K562 (cell line): ENCODE measurements around the gene ATRIP. TPM values are rescaled to one million over a fixed set of nuclear protein-coding genes. Genes with fewer than 3 reads are reported as not detected.

ENCODE experiments used
- ARID3A ChIP-seq: IDR thresholded peaks from 2 replicates; pipeline ENCODE4 v1.6.1; 2012; ENCODE audit warnings: low read depth, low read length, improper control_type of control experiment, borderline replicate concordance
- CBX3 ChIP-seq, 2 experiments: IDR thresholded peaks; 1 replicate in 1 of 2; 2 replicates in 1 of 2; pipeline ENCODE4 v1.6.1; 2012; ENCODE audit warnings: inconsistent platforms in 2 of 2, low read length in 2 of 2, borderline replicate concordance in 1 of 2, control low read depth in 1 of 2
- DIDO1 ChIP-seq: fragments of 450-650 bp; IDR thresholded peaks from 2 replicates; pipeline ENCODE4 v1.6.1; 2016; ENCODE audit warnings: low read depth, missing biosample characterization, missing genetic modification characterization
- ELK3 ChIP-seq: fragments of 450-650 bp; formaldehyde crosslinking; IDR thresholded peaks from 2 replicates; pipeline ENCODE4 v1.4.0; 2020; ENCODE audit warnings: mild to moderate bottlenecking
- ERF ChIP-seq: fragments of 450-650 bp; formaldehyde crosslinking; IDR thresholded peaks from 2 replicates; pipeline ENCODE4 v1.4.0; 2020; ENCODE audit warnings: mild to moderate bottlenecking, mixed read lengths
- MAFF ChIP-seq: IDR thresholded peaks from 2 replicates; pipeline ENCODE4 v1.6.1; 2012; ENCODE audit warnings: low read length, improper control_type of control experiment
- NFIC ChIP-seq: fragments of 450-650 bp; IDR thresholded peaks from 2 replicates; pipeline ENCODE4 v1.6.1; 2017; ENCODE audit warnings: mild to moderate bottlenecking, inconsistent platforms
- NFXL1 ChIP-seq: fragments of 450-650 bp; formaldehyde crosslinking; IDR thresholded peaks from 2 replicates; pipeline ENCODE4 v1.4.0; 2021; ENCODE audit warnings: mild to moderate bottlenecking
- NR4A1 ChIP-seq, 2 experiments: fragments of 250-450 bp in 1 of 2; fragments of 450-650 bp in 1 of 2; sonication (Bioruptor Pico) in 1 of 2; IDR thresholded peaks; 2 replicates each; pipeline versions ENCODE4 v1.4.0 to v1.6.1; 2016 to 2020; ENCODE audit warnings: mild to moderate bottlenecking in 2 of 2, missing compliant biosample characterization in 1 of 2, missing genetic modification characterization in 1 of 2, moderate library complexity in 1 of 2
- PCBP2 ChIP-seq: fragments of 200-400 bp; formaldehyde crosslinking; IDR thresholded peaks from 2 replicates; pipeline ENCODE4 v1.6.1; 2018; ENCODE audit warnings: low read length, low read depth, mild to moderate bottlenecking, moderate library complexity; ENCODE audit not compliant: poor library complexity, severe bottlenecking
- PKNOX1 ChIP-seq: fragments of 450-650 bp; IDR thresholded peaks from 2 replicates; pipeline ENCODE4 v1.6.1; 2016
- POLR2B ChIP-seq: fragments of 450-650 bp; IDR thresholded peaks from 2 replicates; pipeline ENCODE4 v1.6.1; 2018; ENCODE audit warnings: low read depth; ENCODE audit not compliant: partially characterized antibody
- SMARCE1 ChIP-seq: fragments of 450-650 bp; IDR thresholded peaks from 2 replicates; pipeline ENCODE4 v1.7.1; 2016; ENCODE audit warnings: mild to moderate bottlenecking
- SNIP1 ChIP-seq: fragments of 450-650 bp; IDR thresholded peaks from 2 replicates; pipeline ENCODE4 v1.7.1; 2017; ENCODE audit warnings: low read depth, mild to moderate bottlenecking
- TCF7L2 ChIP-seq: fragments of 150-350 bp; IDR thresholded peaks from 2 replicates; pipeline ENCODE4 v1.6.1; 2016; ENCODE audit warnings: low read depth, mild to moderate bottlenecking, low read length, moderate library complexity
- ZBTB33 ChIP-seq: sonication (generic); formaldehyde crosslinking; IDR thresholded peaks from 2 replicates; pipeline ENCODE4 v1.8.1; 2023; ENCODE audit warnings: mild to moderate bottlenecking, missing genetic modification reagents
- ZFP36 ChIP-seq: fragments of 150-350 bp; IDR thresholded peaks from 2 replicates; pipeline ENCODE4 v1.6.1; 2018; ENCODE audit warnings: low read length, low read depth; ENCODE audit not compliant: partially characterized antibody
- ZNF143 ChIP-seq: sonication (generic); formaldehyde crosslinking; IDR thresholded peaks from 2 replicates; pipeline ENCODE4 v1.9.0; 2022; ENCODE audit warnings: mild to moderate bottlenecking, missing genetic modification reagents
- ZNF766 ChIP-seq: fragments of 200-800 bp; sonication (Bioruptor generic); conservative IDR thresholded peaks from 2 replicates; pipeline ENCODE4 v1.6.1; 2016; ENCODE audit warnings: missing genetic modification characterization, missing compliant biosample characterization
- polyA plus RNA-seq, 8 experiments: library from polyadenylated mRNA; depleted of rRNA in 4 of 8; stranded (reverse) in 5 of 8; unstranded in 3 of 8; fragments of >200 nt; fragmentation: Nextera tagmentation in 2 of 8; fragmentation: Illumina TruSeq in 1 of 8; extraction: Ambion mirVana in 2 of 8; extraction: Trizol in 1 of 8; gene quantifications; 2 replicates each; pipeline versions ENCODE4 v1.2.1 to v1.2.3, GENCODE V29; 2011 to 2014; ENCODE audit warnings: inconsistent platforms in 1 of 8, missing spikeins in 1 of 8
- total RNA-seq, 7 experiments: library from RNA; depleted of rRNA in 6 of 7; stranded (reverse); fragments of >200 nt in 6 of 7; fragmentation: Illumina TruSeq in 2 of 7; extraction: Trizol in 2 of 7; gene quantifications; 2 replicates each; pipeline versions ENCODE4 v1.2.1 to v1.2.3, GENCODE V29; 2011 to 2021; ENCODE audit warnings: low replicate concordance in 1 of 7

Gene ATRIP
- total and polyA plus RNA-seq, 9 of the 15 experiments (the other 6 are each of a cell fraction or from before 2014, with no cell fraction given): 1.7 to 15.7 (median 10.5) TPM

GRCh38 chr3:48439820-48440589 is 6.5 kb upstream of the ATRIP start, which contains the start of the genes CCDC51 and TMA7 (continued):
- TF ChIP-seq ZNF143 (CRISPR knock-in tag): no peak
- TF ChIP-seq PCBP2: no peak
- TF ChIP-seq POLR2B: peak; percentile 87
- no peak for TF ChIP-seq NR4A1 (CRISPR knock-in tag; IDR thresholded peaks at IDR 0.05)
- no peak for TF ChIP-seq NR4A1 (tag; IDR thresholded peaks at IDR 0.05)
- TF ChIP-seq CBX3 (IDR thresholded peaks at IDR 0.05; ENCODE audit: borderline replicate concordance in 1 of 2, low read length in 2 of 2): peak in 1 of 2 experiments; percentile 56; a peak in 1 of 3 replicates
- no peak for TF ChIP-seq ERF
- no peak for TF ChIP-seq ZFP36
- TF ChIP-seq NFIC: 0 out of 2 replicates have a peak, but pooled peaks have one; percentile 33
- no peak for TF ChIP-seq SMARCE1
- TF ChIP-seq PKNOX1: peak; percentile 94
- TF ChIP-seq SNIP1: no peak
- TF ChIP-seq ZBTB33 (CRISPR knock-in tag): no peak
- TF ChIP-seq DIDO1: no peak
- TF ChIP-seq TCF7L2: no peak
- TF ChIP-seq ARID3A: no peak
- no peak for TF ChIP-seq NFXL1 (CRISPR knock-in tag)
- no peak for TF ChIP-seq ELK3
- TF ChIP-seq MAFF: no peak
- no peak; the same call in 1 of the 2 replicates for TF ChIP-seq ZNF766
